GM18858 (cell line): ENCODE data around the gene DCAF8.
"Not testable (repeated sequence)": the region's sequence is repeated elsewhere in the genome, so short reads cannot be mapped to it uniquely, and the experiment has no call there.

Source experiments
- ATAC-seq: cut with Tn5 transposase; IDR thresholded peaks from one replicate; pipeline ENCODE4 v1.9.1; 2021; ENCODE audit not compliant: unreplicated experiment

DCAF8 gene

DNA sequence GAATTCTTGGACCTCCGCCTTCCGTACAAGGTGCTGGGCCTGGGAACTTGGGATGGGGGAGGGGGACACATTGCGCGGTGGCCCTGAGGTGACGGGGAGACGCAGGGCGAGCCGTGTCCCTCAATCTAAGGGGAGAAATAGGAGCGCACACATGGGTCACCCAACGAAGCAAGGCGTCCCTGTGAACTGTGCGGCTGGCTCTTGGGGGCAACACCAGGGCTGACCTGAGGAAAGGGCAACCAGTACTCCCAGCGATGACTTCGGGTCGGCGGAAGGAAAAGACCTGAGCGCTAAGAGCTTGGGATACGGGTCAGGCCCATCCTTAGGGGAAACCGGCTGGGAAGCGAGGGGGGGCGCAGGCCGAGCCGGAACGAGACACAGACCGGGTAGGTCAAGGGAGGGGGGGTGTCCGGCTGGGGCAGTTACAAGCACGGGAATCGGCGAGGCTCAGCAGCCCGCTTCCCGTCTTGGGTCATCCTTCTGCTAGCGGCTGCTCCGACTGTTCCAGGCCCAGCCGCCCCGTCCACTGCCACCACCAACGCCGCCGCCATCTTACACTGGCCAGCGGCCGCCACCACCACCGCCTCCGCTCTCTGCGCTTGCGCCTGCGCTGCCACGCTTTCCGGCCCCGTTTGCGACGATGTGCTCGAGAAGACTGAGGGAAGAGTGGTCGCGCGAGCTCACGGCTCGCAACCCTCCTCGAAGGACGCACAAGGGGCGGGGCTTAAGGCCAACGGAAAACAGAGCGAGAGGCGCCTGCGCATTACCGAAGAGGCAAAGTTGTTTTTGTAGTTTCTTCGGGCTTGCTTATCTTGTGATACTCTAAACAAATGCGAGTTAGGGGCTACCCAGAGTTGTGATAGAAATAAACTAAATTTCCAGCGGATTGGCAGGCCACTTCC is at the start of gene DCAF8:
Gene DCAF8, minus strand, starts transcription at position 657 of the 902 bp plus-strand sequence. CDS start 18,541 bp downstream, outside the sequence.
- peak; percentile 58 for ATAC-seq

DNA sequence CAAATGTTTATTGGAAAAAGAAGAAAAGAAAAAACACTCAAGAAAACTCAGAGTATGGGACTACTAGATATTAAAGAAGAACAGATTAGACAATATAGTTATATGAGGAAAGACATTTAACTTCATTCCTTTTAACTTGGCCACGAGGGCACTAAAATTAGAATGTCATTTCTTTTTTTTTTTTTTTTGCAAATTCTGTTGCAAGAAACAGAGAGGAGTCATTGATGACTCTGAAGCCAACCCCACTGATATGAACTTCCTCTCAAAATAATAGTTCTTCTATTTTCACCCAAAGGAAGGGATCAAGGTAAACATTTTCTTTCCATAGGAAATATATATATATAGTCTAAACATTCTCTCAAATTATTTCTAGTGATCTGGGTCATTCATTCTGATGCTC is 47.2 kb upstream of the DCAF8 start:
- no peak for ATAC-seq

DNA sequence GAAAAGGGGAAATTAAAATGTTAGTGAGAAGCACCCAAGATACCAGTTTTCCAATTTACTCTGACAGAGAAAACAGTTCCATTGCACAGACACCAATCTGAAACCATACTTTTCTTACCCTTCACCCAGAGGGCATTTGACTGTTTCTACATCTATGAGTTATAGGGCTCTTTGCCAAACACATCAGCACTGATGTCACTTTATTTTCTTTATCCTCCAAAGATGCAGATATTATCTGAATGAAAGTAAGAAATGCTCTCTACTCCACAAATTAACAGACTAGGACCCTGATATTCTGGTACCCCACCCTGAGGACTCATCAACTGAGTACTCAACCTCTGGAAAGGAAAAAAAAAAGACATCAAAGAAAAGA is 46.8 kb upstream of the DCAF8 start:
- no peak for ATAC-seq

DNA sequence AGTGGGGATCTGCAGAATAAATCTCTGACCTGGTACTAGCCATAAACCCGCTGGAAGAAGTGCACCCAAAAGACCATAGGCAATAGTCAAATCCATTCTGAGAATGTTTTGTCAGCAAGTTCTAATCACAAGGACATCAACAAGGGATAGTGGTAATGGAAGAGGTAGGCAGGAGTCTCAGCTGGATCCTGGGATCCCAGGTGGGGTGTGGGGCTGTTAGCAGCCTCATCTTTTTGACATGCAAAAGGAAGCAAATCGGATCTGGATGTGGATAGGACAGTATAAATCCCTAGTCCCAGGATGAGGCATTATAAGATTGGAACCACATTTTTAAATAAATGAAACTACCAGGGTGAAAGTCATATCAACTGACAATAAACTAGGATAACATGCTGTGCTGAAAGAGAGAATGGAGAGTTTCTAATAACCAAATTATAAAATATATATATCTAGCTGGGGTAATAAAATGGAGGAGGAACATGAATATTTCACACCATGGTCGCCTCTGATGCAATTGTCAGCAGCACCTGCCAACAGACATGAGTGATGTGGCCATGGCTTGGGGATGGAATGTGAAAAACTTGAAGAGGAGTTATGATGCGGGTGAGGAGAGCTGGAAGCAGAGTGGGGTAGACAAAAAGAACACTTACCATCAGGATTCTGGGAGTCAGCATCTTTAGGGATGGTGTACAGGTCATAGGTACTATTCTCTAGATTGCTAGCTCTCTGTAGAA is 46.3 kb upstream of the DCAF8 start:
- no peak for ATAC-seq

DNA sequence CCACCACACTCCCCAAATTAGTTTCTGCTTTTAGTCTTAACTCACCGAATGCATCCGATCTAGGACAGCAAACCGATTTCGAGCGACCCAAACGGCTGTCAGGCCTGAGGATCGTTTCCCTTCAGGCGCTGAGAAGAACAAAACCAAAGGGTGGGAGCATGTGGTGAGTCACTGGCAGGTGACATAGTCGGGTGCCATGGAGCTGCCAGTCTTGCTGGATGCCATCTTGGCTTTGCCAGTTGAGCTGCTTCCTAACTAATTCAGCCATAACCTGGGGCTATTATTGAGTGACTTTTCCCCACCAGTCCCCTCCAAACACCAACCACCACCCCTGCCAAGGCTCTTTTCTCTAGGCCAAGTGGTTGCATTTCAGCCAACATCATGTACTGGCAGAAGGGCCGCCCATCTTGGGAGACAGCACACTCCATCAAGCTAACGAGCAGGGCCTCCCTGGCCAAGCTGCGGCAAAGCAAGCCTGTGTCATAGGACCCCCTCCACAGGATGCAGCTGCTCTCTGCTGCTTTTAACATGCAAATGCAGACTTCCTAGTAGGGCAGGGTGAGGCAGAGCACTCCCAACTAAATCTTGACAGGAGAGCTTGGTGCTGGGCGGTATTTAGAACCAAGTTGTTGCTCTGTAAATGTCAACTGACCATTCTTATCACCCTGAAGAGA is 44.9 kb upstream of the DCAF8 start:
- ATAC-seq, result no peak

DNA sequence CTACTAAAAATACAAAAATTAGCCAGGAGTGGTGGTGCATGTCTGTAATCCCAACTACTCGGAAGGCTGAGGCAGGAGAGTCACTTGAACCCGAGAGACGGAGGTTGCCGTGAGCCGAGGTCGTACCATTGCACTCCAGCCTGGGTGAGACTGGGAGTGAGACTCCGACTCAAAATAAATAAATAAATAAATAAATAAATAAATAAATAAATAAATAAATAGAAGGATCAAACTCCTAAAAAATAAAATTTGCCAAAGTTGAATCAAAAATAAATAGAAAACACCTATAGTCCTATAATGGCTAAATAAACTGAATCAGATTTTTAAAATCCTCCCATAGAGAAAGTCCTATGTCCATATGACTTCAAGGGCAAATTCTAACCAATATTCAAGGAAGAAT is 37.8 kb upstream of the DCAF8 start:
- no peak for ATAC-seq

DNA sequence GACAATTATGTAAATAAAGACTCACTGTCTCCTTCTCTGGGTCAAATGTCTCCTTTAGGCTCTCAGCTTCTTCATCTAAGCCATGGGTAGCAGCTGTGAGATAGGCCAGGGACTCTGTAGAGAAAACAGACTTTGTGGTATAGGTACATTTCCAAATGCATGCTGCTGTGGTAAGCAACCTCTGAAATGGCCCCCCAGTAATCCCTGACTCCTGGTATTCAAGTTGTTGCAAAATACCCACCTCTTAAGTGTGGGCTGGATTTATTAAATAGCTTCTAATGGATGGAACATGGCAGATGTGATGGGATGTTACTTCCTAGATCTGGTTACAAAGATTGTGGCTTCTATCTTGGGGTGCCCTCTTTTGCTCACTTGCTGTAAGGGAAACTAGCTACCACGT is 33.7 kb upstream of the DCAF8 start:
- ATAC-seq, result no peak

DNA sequence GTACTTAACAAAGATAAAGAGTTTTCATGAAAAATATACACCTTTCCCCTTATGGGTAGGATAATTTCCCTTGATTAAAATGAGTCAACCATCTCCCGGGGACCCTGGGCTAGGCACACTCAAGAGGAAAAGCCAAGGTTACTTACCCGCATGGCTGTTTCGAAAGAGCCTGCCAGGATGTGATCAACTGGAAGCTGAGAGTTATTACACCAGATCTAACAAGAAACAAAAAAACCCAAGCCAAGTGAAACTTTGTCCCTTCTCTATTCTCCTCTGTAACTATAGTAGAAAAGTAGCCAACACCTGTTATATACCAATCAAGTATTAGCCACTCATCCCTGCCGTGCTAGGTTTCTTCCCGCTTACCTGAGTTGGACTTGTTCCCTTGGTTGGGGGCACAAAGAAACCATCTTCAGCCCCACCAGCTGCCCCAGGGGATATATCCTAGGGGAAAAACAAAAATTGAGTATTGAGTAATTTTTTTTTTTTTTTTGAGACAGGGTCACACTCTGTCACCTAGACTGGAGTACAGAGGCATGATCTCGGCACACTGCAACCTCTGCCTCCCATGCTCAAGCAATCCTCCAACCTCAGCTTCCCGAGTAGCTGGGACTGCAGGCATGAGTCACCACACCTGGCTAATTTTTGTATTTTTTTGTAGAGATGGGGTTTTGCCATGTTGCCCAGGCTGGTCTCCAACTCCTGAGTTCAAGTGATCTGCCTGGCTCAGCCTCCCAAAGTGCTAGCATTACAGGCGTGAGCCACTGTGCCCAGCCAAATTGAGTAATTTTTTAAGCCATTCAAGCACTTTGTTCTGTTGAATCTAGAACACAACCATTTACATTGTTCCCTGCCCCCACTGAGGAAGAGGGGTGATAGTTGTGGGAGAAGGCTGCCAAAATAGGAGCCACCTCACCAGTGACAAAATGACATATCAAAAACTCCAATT is 30.9 kb upstream of the DCAF8 start:
- no peak for ATAC-seq

DNA sequence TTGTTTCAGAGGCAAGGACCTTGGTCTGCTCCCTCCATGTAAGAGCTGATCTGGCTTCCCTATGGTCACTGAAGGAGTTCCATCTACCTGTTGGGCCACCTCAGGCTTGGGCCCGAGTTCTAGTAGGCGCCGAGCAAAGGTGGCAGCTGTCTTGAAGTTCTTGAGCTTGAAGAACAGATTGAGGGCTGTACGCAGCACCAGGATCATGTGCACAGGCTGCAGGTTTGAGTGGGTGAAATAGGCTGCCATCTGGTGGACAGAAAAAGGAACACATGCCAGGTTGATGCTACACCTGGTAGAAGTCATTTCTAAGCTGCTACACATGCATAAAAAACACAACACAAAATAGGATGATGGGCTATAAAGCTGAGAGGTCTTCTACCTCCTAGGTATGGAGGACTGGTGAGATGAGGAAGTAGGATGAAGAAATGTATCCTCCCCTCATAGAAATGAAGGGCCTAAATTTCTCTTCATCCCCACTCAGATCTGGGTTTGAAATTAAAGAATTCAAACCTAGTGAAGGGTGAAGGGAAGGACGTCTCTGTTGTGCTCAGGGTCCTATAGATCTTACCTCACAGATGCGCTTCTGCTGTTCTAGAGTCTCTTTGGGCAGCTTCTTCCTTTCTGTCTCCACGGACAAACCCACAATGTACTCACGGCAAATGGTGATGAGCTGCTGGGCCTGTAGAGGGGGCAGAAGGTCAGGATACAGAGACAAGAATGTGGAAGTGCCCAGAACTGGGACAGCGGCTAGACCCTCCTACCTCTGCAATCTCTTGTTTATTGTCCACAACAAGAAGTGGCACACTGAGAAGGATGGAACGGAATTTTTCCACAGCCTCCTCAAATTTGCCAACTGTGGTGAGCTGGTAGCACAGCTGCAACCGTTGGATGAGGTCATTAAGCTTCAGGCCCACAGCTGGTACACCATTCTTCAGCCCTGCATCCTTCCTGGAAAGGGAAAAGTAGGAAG is 29.2 kb upstream of the DCAF8 start:
- peak; percentile 66 for ATAC-seq

DNA sequence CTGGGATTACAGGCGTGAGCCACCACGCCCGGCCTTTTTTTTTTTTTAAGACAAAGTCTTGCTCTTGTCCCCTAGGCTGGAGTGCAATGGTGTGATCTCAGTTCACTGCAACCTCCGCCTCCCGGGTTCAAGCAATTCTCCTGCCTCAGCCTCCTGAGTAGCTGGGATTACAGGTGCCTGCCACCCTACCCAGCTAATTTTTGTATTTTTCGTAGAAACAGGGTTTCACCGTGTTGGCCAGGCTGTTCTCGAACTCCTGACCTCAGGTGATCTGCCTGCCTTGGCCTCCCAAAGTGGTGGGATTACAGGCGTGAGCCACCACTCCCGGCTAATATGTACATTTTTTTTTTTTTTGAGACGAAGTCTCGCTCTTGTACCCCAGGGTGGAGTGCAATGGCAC is 25.4 kb upstream of the DCAF8 start:
- ATAC-seq, result not testable (repeated sequence)

DNA sequence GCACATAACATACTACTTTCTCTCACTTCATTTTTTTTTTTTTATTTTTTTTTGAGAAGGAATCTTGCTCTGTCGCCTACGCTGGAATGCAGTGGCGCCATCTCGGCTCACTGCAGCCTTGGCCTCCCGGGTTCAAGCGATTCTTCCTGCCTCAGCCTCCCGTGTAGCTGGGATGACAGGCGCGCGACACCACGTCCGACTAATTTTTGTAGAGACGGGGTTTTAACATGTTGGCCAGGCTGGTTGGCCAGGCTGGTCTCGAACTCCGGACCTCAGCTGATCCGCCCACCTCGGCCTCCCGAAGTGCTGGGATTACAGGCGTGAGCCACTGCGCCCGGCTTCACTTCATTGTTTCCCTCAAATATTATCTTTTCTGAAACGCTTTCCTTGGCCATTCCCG is 23.2 kb upstream of the DCAF8 start:
- no peak for ATAC-seq

DNA sequence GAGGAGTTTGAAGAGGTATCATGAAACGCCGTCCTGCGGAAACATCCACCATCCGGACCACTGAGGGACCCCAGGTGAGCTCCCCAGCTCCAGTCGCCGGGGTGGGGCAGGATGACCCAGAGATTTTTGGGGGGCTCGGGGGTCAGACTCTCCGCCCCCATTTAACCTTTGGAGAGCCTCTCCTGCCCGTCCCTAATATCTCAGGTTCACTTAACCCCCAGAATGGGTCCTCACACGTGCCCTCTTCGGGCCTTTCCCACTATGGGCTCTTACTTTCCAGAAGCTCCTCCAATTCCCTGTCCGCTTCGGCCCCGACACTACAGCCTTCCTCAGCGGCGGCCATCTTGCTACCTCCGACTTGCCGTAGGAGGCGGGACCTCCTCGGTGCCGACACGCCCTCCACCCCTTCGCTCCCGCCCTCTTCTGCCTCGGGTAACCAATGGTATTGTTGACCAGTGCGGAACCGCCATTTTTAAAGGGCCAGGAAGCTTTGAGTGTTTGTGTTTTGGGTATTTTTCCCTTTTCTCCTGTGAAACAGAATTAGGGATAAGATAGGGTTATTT is 22.5 kb upstream of the DCAF8 start, which contains the start of gene PEX19:
Gene PEX19, minus strand, starts transcription at position 352 of the 563 bp plus-strand sequence. Its CDS starts 9 bp downstream, at position 343.
- peak; percentile 87 for ATAC-seq

DNA sequence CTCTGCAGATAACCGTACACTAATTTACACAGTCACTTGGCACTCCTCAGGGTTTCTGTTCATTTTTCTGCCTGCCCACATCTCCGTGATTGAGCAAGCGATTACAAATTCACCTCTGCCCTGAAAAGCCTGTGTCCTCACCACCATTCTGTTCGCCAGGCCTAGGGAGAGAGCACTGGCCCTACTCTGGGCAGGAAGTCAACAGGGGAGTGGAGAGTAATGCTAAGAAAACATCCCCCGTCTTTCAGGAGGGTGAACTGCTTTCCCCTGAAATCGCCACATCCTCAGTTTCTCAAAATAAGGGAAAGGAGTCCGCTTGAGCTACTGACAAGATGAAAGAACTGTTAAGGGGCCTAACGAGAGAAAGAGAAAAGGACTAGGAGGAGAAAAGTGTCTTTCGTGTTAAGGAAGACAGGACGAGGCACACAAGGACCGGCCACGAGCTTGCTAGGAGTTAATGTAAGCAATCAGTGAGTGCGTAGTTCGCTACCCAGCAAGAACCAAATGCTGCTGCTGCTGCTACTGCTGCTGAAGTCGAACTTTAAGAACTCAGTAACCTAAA is 22.0 kb upstream of the DCAF8 start:
- ATAC-seq, result no peak

DNA sequence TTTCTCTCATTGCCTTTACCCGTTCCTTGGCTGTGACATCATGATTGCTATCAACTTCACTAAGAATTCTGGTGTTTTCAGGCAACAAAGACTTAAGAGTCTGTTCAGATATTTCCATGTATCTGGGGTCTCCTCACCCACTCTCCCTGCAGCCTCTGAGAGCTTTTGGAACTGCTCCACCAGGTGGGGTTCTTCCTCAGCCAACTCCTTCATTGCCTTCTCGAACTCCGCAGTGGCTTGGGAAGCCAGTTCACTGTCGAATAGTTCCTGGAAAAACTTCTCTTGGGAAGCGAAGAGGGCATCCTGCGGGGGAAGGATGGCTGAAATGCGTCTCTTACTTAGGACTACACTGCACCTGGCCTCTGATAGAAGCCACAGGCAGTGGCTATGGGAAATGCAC is 20.5 kb upstream of the DCAF8 start:
- no peak for ATAC-seq

DNA sequence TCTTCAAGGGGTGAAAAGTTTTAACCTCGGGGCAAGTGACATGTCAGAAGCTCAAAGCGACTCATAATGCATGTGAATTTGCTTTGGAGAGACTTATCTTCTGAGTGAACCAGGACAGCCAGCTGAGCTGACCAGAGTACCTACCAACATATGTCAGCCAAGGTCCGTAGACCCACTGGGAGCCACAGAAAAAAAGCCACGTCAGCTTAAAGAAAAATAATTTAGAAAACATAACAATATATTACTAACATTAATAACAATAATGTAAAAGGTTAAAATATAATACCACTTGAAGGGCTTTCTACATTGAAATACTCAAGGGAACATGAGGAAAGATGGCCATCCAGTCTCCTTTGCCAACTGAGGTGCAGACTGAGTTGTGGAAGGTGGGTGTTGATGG is 15.6 kb upstream of the DCAF8 start:
- ATAC-seq, result no peak

DNA sequence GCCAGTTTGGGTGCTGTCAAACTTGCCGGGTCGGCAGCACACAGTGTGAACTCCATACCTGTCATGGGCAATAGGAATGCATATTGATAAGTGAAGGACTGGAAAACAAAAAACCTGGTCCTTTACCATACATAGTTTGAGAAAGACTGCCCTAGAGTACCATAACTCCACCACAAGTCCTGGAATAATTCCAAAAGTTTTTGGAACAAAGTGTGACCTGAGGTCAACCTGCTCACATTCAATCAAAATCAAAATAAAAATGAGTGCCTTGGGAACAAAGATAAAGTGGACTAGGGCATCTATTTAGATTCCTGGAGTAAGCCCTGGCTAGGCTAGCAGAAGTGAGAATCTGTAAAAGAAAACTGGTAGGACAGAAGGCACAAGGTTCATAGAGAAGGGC is 15.0 kb upstream of the DCAF8 start:
- no peak for ATAC-seq

DNA sequence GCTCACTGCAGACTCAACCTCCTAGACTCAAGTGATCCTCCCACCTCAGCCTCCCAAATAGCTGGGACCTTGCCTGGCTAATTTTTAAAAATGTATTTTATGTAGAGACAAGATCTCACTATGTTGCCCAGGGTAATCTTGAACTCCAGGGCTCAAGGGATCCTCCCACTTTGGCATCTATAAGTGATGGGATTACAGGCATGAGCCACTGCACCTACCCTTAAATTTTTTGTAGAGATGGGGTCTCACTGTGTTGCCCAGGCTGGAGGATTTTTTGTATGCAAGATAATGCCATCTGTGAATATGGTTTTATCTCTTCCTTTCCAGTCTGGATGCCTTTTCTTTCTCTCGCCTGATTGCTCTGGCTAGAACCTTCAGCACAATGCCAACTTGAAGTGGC is 8.7 kb upstream of the DCAF8 start:
- no peak for ATAC-seq

DNA sequence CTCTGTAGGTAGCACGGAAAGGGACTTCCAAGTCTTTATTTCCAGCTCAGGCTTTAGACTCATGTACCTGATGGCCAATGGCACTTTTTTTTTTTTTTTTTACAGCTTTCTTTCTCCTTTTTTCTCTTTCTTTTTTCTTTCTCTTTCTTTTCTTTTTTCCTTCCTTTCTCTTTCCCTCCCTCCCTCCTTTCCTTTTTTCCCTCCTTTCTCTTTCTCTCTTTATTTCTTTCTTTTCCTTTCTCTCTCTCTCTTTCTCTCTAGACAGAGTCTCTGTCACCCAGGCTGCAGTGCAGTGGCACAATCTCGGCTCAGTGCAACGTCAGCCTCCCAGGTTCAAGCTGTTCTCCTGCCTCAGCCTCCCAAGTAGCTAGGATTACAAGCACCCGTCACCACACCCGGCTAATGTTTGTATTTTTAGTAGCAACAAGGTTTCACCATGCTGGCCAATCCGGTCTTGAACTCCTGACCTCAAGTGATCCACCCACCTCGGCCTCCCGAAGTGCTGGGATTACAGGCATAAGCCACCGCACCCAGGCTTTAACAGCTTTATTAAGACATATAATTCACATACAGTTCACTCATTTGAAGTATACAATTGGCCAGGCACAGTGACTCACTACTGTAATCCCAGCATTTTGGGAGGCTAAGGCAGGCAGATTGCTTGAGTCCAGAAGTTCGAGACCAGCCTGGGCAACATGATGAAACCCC is 5.1 kb upstream of the DCAF8 start:
- ATAC-seq, result no peak
